Measurements from ENCODE around the gene ACP6.
A peak's percentile ranks its signal among the peaks of the same experiment; 100 is the strongest.
"Not testable (repeated sequence)": the region's sequence is repeated elsewhere in the genome, so short reads cannot be mapped to it uniquely, and the experiment has no call there.

The ACP6 gene

DNA sequence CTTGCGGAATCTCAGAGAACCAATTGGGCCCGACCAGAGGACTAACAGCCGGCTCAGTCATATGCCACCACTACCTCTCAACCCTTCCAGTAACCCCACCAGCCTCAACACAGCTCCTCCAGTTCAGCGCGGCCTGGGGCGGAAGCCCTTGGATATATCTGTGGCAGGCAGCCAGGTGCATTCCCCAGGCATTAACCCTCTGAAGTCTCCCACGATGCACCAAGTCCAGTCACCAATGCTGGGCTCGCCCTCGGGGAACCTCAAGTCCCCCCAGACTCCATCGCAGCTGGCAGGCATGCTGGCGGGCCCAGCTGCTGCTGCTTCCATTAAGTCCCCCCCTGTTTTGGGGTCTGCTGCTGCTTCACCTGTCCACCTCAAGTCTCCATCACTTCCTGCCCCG is 49.8 kb downstream of the ACP6 start:
- DNase-seq (ENCODE audit: low read depth) = no peak

DNA sequence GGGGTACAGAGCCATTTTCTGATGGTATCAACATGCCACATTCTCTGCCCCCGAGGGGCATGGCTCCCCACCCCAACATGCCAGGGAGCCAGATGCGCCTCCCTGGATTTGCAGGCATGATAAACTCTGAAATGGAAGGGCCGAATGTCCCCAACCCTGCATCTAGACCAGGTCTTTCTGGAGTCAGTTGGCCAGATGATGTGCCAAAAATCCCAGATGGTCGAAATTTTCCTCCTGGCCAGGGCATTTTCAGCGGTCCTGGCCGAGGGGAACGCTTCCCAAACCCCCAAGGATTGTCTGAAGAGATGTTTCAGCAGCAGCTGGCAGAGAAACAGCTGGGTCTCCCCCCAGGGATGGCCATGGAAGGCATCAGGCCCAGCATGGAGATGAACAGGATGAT is 50.6 kb downstream of the ACP6 start:
- no peak for DNase-seq (ENCODE audit: low read depth)

DNA sequence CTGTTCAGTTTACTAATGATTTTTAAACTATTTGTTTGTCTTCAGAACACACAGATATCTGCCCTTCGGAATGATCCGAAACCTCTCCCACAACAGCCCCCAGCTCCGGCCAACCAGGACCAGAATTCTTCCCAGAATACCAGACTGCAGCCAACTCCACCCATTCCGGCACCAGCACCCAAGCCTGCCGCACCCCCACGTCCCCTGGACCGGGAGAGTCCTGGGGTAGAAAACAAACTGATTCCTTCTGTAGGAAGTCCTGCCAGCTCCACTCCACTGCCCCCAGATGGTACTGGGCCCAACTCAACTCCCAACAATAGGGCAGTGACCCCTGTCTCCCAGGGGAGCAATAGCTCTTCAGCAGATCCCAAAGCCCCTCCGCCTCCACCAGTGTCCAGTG is 51.6 kb downstream of the ACP6 start:
- DNase-seq (ENCODE audit: low read depth) = no peak

DNA sequence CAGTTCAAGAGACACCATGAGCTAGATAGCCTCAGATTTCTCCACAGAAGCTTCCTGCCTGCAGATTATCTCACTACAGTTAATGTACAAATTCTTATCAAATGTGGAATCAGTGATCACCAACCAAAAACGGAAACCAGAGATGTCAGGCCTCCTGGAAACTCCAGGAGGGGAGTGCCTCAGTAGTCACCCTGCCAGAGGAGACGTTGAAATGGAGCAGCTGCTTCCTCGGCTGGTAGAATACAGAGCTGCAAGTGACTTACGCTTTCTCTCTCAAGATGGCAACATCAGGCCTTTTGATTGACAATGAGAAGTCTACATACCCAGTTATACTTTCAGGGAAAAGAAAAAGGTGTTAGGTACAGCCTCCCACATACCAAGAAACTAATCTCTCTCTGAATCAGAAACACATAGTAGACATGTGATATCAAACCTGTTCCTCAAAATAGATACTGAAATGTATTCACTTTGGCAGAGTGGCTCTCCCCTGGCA is 52.2 kb downstream of the ACP6 start:
- DNase-seq (ENCODE audit: low read depth) = no peak

DNA sequence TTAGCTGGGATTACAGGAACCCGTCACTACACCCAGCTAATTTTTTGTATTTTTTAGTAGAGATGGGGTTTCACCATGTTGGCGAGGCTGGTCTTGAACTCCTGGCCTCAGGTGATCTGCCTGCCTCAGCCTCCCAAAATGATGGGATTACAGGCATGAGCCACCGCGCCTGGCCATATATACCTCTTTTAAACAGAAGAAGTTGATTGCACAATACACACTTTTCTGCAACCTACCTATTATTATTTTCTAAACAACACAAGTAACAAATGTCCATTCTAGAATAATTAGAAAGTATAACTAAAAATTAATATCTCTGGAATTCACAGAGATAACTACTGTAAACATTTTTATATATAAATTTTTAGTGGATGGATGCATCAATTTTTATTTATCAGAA is 55.4 kb downstream of the ACP6 start:
- not testable (repeated sequence) for DNase-seq (ENCODE audit: low read depth)

DNA sequence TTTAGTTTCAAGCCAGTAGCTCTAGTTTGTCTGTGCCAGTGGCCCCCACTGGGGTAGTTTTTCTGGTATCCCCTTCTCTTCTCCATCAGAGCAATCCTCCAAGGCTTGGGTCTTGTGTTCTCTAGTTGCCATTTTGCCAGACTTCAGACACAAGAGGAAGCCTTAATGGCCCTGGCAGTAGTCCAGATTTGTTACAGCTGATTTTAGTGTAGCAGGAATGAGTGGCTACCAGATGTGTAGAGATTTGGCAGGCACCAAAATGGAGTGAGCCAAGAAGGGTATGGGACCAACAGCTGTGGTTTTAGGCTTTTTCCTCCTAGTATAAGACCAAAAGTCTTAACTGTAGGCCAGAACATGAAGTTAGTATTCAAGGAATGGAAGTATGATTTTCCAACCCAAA is 56.8 kb downstream of the ACP6 start:
- no peak for DNase-seq (ENCODE audit: low read depth)

DNA sequence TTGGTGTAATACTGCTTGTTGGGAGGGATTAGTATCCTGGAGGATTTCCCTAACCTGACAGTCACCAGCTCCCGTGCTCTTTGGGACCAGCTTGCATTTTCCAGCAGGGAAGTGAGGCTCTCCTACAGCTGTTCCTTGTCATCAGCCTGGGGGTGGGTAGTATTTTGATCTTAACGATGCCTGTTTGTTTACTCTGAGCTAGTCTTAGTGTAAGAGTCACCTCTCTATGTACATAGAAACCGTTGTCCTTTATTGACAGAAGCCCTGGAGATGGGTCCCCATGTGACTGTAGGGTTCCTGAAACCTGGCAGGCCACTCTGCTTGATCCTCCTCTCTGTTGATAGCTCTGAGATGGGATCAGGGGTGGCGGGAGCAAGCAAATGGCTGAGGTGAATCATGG is 58.0 kb downstream of the ACP6 start:
- DNase-seq (ENCODE audit: low read depth) = no peak

DNA sequence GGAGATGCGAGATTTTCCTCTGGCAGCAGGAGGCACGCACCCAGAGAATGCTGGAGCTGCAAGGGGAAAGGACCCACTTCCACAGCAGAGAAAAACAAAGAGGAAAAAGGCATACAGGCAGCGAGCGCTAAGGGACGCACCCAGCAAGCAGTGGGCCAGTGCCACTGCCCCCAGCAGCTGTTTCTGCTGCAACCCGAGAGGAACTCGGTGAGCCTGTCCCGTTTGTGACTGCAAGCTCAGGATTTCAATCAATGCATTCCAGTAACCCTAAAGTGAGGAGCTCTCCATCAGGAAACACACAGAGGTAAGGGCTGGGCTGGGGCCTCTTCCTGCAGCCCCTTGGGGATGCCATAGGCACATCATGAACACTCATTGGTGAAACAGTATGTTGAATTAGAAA is 58.7 kb downstream of the ACP6 start:
- no peak for DNase-seq (ENCODE audit: low read depth)

DNA sequence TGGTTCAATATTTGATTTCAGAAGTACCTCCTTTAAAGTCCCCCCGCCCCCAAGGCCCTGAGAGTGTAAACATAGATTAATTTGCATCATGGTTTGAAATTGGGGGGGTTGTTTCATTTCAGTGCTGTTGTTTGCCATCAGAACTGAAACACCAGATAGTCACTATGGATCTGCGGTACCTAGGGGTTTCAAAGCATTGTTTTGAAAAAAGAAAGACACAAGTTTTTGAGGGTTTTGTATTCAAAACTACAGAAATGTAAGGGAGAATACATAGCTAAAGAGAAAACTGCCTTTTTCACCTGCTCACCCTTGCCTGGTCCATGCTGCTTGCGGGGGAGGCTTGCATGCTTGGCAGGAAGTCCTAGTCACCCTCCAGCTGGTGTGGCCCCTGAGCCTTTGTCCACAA is 59.3 kb downstream of the ACP6 start:
- no peak for DNase-seq (ENCODE audit: low read depth)

DNA sequence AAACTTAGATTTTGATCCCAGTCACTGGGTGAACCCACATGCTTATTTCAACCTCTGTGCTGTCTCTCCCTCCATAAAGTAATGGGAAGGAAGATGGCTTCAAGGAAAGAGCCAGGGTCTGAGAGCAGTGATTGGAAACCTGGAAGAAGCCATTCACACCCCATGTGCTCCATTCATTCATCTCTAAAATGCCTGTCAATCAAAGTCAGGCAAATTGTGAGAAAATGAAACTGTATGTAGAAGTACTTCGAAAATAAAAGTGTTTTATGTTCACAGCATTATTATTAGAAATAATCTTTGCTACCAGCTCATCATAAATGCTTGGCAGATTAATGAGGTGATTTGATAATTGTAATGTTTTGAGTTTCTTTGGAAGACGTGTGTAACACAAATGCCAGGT is 61.0 kb downstream of the ACP6 start:
- DNase-seq (ENCODE audit: low read depth) = no peak

DNA sequence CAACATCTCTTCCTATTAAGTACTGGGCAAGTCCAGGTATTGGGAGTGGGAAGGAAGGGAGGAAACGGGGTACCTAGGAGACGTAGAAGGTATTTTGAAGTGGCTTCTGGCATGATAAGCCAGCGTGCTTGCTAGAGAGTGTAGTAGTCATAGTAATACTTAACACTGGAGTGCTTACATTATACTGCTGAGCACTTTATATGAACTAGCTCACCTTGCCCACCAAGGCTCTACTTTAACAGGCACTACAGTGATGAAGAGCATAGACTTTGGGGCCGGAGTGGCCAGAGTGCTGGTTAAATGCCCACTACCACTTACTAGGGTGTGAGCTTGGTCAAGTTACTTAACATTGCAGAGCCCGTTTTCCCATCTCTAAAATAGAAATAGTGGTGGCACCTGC is 61.7 kb downstream of the ACP6 start:
- no peak for DNase-seq (ENCODE audit: low read depth)

DNA sequence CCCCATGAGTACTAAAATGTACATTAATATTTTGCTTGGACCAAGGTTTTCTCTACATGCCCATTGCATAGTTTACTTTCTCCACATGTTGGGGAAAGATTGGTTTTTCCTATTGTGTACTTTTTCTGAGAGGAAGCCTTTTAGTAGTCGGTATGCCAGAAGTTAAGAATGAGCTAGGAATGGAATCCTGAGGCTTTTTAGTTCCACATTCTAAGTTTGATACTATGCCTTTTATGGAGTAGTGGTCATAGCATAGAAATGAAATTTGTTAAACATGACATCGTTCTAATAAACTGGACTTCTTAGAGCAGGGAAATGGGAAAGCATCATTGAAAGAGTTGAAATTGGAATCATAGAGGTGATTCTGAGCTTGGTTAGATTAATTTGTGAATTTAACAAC is 64.7 kb downstream of the ACP6 start:
- no peak for DNase-seq (ENCODE audit: low read depth)

DNA sequence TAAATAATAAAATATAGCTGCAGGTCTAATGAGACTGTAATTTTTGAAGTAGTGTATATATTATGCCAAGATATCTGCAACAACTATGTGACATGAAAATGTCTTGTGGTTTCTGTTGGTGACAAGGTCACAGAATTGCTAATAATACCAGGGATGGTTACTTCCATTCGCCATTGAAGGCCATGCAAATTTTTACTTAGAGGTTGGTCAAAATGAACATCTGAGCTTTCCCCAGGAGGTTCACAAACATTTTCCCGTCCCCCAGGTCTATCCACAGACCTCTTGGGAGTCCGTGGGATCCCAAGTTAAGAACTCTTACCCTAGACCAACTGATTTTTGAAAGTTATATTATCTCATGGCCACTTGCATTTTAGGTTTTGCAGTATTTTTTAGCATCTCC is 66.3 kb downstream of the ACP6 start:
- DNase-seq (ENCODE audit: low read depth) = no peak

DNA sequence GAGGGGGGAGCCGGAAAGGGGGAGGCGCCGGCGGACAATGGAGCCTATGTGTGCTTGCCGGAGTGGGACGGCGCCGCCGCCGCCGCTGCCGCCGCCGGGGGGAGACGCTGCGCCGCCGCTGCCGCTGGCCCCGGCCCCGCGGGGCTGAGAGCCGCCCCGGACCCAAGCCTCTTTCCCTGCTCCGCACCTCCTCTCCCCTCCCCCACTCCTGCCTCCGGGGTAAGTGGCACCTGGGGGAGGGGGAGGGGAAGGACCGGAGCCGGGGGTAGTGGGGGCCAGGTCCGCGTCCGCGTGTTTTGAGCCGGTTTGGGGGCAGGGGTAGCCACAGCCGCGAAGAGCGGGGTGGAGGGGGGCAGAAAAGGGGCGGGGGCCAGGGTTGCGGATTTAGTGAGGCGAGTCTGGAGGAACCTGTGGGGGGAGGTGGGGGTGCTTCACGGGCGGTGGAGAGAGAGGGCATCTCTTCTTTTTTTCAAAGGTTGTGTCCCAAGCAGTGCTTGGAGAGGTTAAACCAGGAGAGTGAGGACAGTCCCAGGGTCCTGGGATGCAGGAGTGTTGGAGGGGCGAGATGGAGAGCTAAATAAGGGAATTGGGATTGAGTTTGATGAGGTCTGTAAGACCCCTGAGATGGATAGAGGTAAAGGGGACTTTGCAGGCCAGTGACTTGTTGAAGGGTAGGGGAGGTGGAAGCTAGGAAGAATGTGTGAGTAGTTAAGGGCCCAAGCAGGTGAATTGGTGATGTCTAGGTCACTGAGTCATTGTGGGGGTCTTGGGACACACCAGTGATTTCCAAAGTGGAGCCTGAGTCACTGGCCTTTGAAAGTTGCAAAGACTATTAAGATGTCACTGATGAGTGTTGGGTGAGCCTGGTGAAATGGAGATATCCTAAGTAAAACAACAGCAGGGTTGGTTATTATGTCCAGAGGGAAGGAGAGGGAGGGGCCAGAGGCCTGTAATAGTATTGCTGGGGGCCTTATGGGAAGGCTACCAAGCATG is 69.9 kb downstream of the ACP6 start:
- no peak for DNase-seq (ENCODE audit: low read depth)

DNA sequence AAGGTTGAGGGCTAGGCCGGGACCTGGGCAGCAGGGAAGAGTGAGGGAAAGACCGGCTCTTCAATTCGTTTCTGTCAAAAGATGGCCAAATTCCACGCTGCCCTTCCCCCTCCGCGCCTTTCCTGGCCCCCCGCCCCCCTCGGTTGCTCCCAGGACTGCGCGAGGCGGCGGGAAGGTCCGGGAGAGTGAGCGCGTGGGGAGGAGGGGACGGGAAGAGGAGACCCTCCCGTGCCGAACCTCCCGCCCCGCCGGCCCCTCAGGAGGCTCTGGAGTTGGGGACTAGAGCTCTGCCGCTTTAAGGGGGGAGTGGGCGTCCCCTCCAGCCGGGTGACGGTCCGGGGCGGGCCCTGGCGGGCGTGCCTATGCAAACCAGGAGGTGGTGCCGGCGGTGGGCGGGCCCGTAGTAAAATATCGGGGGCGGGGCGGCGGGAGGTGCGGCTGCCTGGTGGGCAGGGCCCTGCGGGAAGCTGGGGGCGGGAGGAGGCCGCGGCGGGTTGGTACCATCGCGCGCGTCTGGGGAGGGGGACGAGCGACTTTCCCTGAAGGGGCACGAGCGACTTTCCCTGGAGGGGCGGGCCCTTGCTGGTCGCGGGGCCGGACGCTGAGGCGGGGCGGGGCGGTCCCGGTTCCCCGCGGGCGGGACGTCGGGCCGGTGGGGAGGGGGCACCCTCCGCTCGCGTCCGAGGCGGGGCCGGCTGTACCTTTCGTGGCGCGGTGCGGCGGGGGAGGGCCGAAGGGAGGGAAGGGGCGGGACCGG is 70.8 kb downstream of the ACP6 start:
- peak; percentile 89 for DNase-seq (ENCODE audit: low read depth)

DNA sequence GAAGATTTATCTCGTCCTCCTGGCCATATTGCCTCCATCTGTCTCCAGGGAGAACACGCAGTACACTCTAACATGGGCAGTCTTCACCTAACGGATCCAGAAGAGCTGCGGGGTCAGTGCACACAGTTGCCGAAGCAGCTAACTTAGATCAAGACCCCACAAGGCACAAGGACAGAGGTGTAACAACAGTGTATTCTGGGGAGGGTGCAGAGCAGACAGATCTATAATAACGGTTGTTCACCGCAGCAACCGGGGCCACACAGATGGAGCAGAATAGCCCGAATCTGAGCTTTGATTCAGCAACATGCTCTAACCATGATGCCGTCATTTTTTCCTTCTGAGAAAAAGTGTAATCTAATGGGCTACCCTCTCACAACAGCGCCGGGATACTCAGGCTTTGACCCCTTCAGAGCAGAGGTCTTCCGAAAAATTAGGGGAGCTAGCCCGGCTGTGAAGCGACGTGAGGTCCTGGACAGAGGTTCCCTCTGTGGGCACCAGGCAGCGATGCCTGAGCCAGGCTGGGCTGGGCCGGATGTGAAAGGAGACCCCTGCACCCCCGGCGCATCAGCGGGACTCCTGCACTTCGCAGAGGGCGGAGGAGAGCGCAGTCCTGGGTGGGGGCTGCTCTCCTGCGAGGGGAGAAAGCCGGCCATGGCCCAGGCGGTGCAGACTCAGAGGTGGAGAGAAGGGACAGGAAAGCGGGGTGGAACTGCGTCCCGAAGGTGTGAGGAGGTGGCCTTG is 71.5 kb downstream of the ACP6 start:
- DNase-seq (ENCODE audit: low read depth) = no peak

DNA sequence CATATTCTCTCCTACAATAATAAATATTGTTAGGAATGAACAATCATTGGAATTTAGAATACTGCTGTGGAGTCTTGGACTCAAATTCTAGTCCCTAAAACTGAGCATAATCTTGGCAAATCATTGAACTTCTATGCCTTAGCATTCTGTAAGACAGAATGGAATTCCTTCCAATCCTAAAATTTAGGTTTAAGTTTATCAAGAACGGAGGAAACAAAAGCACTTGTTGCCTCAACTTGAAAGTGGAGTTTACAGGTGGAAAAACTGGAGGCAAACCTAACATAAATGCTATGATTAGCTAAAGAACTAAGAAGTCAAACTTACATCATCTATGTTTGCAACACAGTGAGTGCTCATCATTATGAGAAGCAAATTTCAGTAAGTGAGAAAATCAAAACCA is 73.3 kb downstream of the ACP6 start:
- no peak for DNase-seq (ENCODE audit: low read depth)

Data from stimulated activated CD8-positive, alpha-beta memory T cell treated with anti-CD3 and anti-CD28 coated beads, Interleukin-7, amount 100 ng/mL, for 24 hours (primary cell).